ENCODE data around the gene ZNF346.

- TF ChIP-seq CTCF (IDR thresholded peaks at IDR 0.05; ENCODE audit: poor library complexity) (no peak), EZH2phosphoT487 (IDR thresholded peaks at IDR 0.05; ENCODE audit: low read depth, severe bottlenecking, unreplicated experiment) (no peak), EZH2 (IDR thresholded peaks at IDR 0.05; ENCODE audit: borderline replicate concordance) (no peak)
Observed at GRCh38 chr5:177024559-177024958, 2.1 kb downstream of the ZNF346 start.
